HL-60 (cell line): ENCODE measurements around the gene OLFML2B.

Source experiments
- DNase-seq, 2 experiments: peaks; one replicate each; pipeline ENCODE4 v3.0.0-alpha.2; 2010 to 2020; ENCODE audit warnings: low read depth in 1 of 2, low spot score in 1 of 2
- H3K27ac ChIP-seq: fragments of 250-450 bp; sonication (Bioruptor Pico); replicated peaks from 2 replicates; pipeline ENCODE4 v1.5.1; 2020; ENCODE audit warnings: mild to moderate bottlenecking, moderate library complexity
- H3K27me3 ChIP-seq: fragments of 250-450 bp; sonication (Bioruptor Pico); 2 replicates; pipeline ENCODE4 v1.5.1; 2021; ENCODE audit warnings: mild to moderate bottlenecking, moderate library complexity; ENCODE audit not compliant: insufficient read depth, poor library complexity, severe bottlenecking
- H3K4me3 ChIP-seq: replicated peaks from 2 replicates; pipeline ENCODE4 v1.5.1; 2011; ENCODE audit warnings: mild to moderate bottlenecking, control low read depth, low read length; ENCODE audit not compliant: insufficient read depth
- CTCF ChIP-seq: IDR thresholded peaks from one replicate; pipeline ENCODE4 v1.5.1; 2011; ENCODE audit warnings: low read length, control low read depth, inconsistent platforms; ENCODE audit not compliant: insufficient read depth
- GABPA ChIP-seq: IDR thresholded peaks from 2 replicates; pipeline ENCODE4 v1.6.1; 2012; ENCODE audit warnings: low read depth
- POLR2AphosphoS5 ChIP-seq: IDR thresholded peaks from 2 replicates; pipeline ENCODE4 v1.6.1; 2012; ENCODE audit warnings: low read depth
- REST ChIP-seq: IDR thresholded peaks from 2 replicates; pipeline ENCODE4 v1.6.1; 2012; ENCODE audit warnings: low read depth; ENCODE audit not compliant: insufficient replicate concordance
- SPI1 ChIP-seq: IDR thresholded peaks from 2 replicates; pipeline ENCODE4 v1.6.1; 2012; ENCODE audit warnings: low read depth, mild to moderate bottlenecking, borderline replicate concordance

Gene OLFML2B

GRCh38 chr1:161944381-161944780 is 79.3 kb downstream of the OLFML2B start:
- Histone ChIP-seq H3K4me3 (no peak overlapping the region), H3K27me3 (no peaks in the 10 kb centered on the region), H3K27ac (no peak overlapping the region)
- TF ChIP-seq REST (no peak), CTCF (no peak), POLR2AphosphoS5 (no peak), SPI1 (no peak), GABPA (no peak)
- DNase-seq = no peak

GRCh38 chr1:161943737-161944136 is 79.9 kb downstream of the OLFML2B start:
- H3K27me3 ChIP-seq = no peaks in the 10 kb centered on the region
- H3K4me3 ChIP-seq = no peak overlapping the region
- no peak overlapping the region for H3K27ac ChIP-seq
- DNase-seq = no peak
- TF ChIP-seq REST (no peak), SPI1 (no peak), GABPA (no peak), CTCF (no peak), POLR2AphosphoS5 (no peak)

- no peak for DNase-seq
- Histone ChIP-seq H3K27ac (no peak overlapping the region), H3K27me3 (no peaks in the 10 kb centered on the region), H3K4me3 (no peak overlapping the region)
- TF ChIP-seq CTCF (no peak), POLR2AphosphoS5 (no peak), REST (no peak), GABPA (no peak)
These were observed 81.8 kb downstream of the OLFML2B start for GRCh38 chr1:161941726-161942436.
